Erythroblast (primary cell): ENCODE measurements around the gene AK8.

Source experiments
- GATA1 ChIP-seq: IDR thresholded peaks from 2 replicates; pipeline ENCODE4 v1.6.1; 2011; ENCODE audit warnings: low read depth, mild to moderate bottlenecking, control low read depth, low read length, moderate library complexity
- POLR2A ChIP-seq: IDR thresholded peaks from 2 replicates; pipeline ENCODE4 v1.6.1; 2011; ENCODE audit warnings: mild to moderate bottlenecking, low read length

DNA sequence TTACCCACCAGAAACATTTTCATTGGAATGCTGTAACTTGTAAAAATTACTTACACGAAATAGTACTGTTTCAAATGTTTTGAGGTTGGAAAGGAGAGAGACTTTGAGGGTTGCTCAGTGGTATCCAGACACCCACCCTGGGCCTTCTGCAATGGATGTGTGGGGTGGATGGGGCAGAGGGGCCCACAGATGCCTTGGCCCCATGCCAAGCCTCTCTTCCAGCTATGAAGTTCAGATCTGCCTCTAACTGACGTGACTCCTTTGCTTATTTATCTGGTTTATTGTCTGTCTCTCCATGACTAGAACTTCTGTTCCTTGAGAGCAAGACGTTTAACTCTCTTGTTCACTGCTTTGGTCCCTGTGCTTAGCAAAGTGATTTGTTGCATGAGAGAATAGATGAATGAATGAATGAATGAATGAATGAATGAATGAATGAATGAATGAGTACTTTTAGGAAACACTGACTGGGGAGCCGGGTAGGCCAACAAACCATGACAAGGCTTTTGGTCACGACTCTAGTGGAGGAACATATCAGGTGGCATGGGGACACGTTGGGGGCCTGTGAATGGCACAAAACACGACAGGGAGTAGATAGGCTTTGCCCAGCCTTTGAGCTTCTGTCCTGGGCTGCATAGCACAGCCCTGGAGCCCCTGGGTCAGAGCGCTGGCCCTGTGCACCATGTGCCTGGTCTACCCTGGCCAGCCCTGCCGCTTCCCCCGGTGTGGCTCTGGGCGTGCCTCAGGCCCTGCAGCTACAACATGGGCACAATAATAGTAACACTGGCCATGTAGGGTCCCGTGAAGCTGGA, 31.8 kb downstream of the AK8 start:
- no peak for TF ChIP-seq POLR2A
- no peak for TF ChIP-seq GATA1
